ENCODE measurements around the gene ZSWIM9.

ZSWIM9 gene

GRCh38 chr19:48174445-48175030 is 4.1 kb downstream of the ZSWIM9 start:
- no peak for DNase-seq

- DNase-seq, result no peak
Measured at GRCh38 chr19:48175578-48175977, 5.1 kb downstream of the ZSWIM9 start.

- DNase-seq, result no peak
Measured at GRCh38 chr19:48176226-48176625, 5.7 kb downstream of the ZSWIM9 start.

- no peak for DNase-seq
Measured at GRCh38 chr19:48181505-48181904, 11.0 kb downstream of the ZSWIM9 start.

- no peak for DNase-seq
Measured at GRCh38 chr19:48182434-48182833, 12.0 kb downstream of the ZSWIM9 start.

GRCh38 chr19:48183356-48183755 is 12.9 kb downstream of the ZSWIM9 start:
- DNase-seq, result no peak

- no peak for DNase-seq
Measured at GRCh38 chr19:48186015-48186414, 15.5 kb downstream of the ZSWIM9 start.

GRCh38 chr19:48186541-48186991 is 16.1 kb downstream of the ZSWIM9 start:
- no peak for DNase-seq

GRCh38 chr19:48190288-48190884 is 19.9 kb downstream of the ZSWIM9 start:
- DNase-seq, result peak in 28 of 51 donors; percentile 3 to 79 (median 44)

GRCh38 chr19:48190885-48191284 is 20.4 kb downstream of the ZSWIM9 start:
- DNase-seq, result no peak

- peak in 2 of 51 donors; percentile 15 to 17 for DNase-seq
Measured at GRCh38 chr19:48192750-48193149, 22.3 kb downstream of the ZSWIM9 start.

GRCh38 chr19:48194041-48194843 is 23.8 kb downstream of the ZSWIM9 start:
- DNase-seq, result no peak

- DNase-seq, result no peak
Measured at GRCh38 chr19:48194844-48195830, 24.7 kb downstream of the ZSWIM9 start.

- DNase-seq, result no peak
Measured at GRCh38 chr19:48196321-48196763, 25.9 kb downstream of the ZSWIM9 start.

GRCh38 chr19:48196933-48197665 is 26.6 kb downstream of the ZSWIM9 start:
- DNase-seq, result no peak

GRCh38 chr19:48203222-48203793 is 32.8 kb downstream of the ZSWIM9 start:
- DNase-seq, result no peak

GRCh38 chr19:48203794-48204628 is 33.5 kb downstream of the ZSWIM9 start:
- peak; percentile 74 to 98 (median 95) for DNase-seq

- DNase-seq, result no peak
Measured at GRCh38 chr19:48206397-48207093, 36.1 kb downstream of the ZSWIM9 start.

GRCh38 chr19:48210005-48210404 is 39.5 kb downstream of the ZSWIM9 start:
- no peak for DNase-seq
